HEK293 (cell line): ENCODE data around the gene ZNF311.

Source experiments
- HOXD13 ChIP-seq: sonication (generic); formaldehyde crosslinking; IDR thresholded peaks from 2 replicates; pipeline ENCODE4 v1.8.0; 2022; ENCODE audit warnings: missing genetic modification reagents, borderline replicate concordance
- ZNF223 ChIP-seq: fragments of 450-650 bp; formaldehyde crosslinking; IDR thresholded peaks from 2 replicates; pipeline ENCODE4 v1.5.1; 2016; ENCODE audit warnings: missing biosample characterization, missing genetic modification characterization
- ZNF626 ChIP-seq: fragments of 450-650 bp; sonication (Bioruptor Pico); formaldehyde crosslinking; IDR thresholded peaks from 2 replicates; pipeline ENCODE4 v1.5.1; 2018; ENCODE audit warnings: missing biosample characterization, missing genetic modification characterization, inconsistent platforms
- TF ChIP-seq, protein P1 (sequence below): fragments of 450-650 bp; formaldehyde crosslinking; IDR thresholded peaks from 2 replicates; pipeline ENCODE4 v1.5.1; 2016; ENCODE audit warnings: missing biosample characterization, missing genetic modification characterization

DNA sequence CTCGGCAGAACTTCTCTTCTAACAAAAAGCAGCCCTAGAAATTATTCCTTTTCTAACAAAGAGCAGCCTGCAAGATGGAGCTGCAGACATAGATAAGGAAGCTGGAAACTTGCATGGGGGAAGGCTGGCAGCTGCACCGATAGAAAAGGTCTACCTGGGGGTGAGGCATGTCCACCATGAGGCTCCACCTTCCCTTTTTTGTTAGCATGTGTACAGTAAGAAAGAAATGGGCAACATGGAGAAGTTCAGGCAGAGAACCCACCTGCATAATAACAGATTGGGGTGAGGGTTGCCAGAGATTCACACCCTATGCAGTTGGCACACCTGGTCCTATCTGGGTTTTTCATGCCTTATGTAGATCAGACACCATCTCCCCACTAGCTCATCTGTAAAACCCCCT is 25.4 kb downstream of the ZNF311 start:
- TF ChIP-seq ZNF626 (tag by site-specific recombination) (no peak), ZNF223 (no peak), HOXD13 (CRISPR knock-in tag) (no peak)
- TF ChIP-seq, protein P1, sequence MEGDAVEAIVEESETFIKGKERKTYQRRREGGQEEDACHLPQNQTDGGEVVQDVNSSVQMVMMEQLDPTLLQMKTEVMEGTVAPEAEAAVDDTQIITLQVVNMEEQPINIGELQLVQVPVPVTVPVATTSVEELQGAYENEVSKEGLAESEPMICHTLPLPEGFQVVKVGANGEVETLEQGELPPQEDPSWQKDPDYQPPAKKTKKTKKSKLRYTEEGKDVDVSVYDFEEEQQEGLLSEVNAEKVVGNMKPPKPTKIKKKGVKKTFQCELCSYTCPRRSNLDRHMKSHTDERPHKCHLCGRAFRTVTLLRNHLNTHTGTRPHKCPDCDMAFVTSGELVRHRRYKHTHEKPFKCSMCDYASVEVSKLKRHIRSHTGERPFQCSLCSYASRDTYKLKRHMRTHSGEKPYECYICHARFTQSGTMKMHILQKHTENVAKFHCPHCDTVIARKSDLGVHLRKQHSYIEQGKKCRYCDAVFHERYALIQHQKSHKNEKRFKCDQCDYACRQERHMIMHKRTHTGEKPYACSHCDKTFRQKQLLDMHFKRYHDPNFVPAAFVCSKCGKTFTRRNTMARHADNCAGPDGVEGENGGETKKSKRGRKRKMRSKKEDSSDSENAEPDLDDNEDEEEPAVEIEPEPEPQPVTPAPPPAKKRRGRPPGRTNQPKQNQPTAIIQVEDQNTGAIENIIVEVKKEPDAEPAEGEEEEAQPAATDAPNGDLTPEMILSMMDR (tag by site-specific recombination), result no peak
